SK-N-SH treated with all-trans-retinoic acid at 6 μM for 48 hours (cell line): ENCODE data around the gene ATN1.

Source experiments
- PPARA ChIP-seq: fragments of 250-450 bp; sonication (Bioruptor Pico); IDR thresholded peaks from 2 replicates; pipeline ENCODE4 v1.5.0; 2020; ENCODE audit warnings: mild to moderate bottlenecking, borderline replicate concordance
- ZFP30 ChIP-seq: fragments of 450-650 bp; formaldehyde crosslinking; IDR thresholded peaks from 2 replicates; pipeline ENCODE4 v1.5.0; 2022; ENCODE audit warnings: mild to moderate bottlenecking, moderate library complexity
- TF ChIP-seq, protein P1 (sequence below): fragments of 250-450 bp; sonication (Bioruptor Pico); IDR thresholded peaks from 2 replicates; pipeline ENCODE4 v1.8.0; 2021; ENCODE audit warnings: low read depth, mild to moderate bottlenecking, moderate library complexity, borderline replicate concordance

DNA sequence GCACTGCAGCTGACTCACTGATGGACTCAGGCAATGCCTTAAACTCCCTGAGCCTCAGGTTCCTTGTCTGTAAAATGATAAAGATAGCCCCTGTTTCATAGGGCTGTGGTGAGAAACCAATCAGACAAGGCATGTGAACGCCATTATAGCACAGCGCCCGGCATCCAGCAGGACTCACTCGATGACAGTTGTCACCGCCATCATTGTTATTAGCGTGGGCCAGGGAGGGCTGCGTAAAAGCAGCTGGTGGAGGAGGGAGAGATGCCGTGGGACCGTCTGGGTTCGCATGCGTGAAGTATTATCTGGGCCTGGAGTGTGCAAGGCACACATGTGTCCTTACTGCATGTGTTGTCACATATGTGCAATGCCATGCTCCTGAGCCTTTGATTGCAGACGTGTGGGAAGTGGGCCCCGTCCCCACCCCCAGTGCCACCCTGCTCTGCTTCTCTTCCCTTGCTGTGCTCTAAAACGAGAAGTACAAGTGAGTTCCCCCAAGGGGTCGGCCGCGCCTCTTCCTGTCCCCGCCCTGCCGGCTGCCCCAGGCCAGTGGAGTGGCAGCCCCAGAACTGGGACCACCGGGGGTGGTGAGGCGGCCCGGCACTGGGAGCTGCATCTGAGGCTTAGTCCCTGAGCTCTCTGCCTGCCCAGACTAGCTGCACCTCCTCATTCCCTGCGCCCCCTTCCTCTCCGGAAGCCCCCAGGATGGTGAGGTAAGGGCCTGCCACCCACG, 23.2 kb downstream of the ATN1 start, which contains the start of gene PTPN6:
- TF ChIP-seq, protein P1, sequence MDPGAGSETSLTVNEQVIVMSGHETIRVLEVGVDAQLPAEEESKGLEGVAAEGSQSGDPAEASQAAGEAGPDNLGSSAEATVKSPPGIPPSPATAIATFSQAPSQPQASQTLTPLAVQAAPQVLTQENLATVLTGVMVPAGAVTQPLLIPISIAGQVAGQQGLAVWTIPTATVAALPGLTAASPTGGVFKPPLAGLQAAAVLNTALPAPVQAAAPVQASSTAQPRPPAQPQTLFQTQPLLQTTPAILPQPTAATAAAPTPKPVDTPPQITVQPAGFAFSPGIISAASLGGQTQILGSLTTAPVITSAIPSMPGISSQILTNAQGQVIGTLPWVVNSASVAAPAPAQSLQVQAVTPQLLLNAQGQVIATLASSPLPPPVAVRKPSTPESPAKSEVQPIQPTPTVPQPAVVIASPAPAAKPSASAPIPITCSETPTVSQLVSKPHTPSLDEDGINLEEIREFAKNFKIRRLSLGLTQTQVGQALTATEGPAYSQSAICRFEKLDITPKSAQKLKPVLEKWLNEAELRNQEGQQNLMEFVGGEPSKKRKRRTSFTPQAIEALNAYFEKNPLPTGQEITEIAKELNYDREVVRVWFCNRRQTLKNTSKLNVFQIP: no peak
- no peak for TF ChIP-seq ZFP30 (CRISPR knock-in tag)
- TF ChIP-seq PPARA (CRISPR knock-in tag): no peak
